ENCODE data around the gene SEMA4G. TPM values are rescaled to one million over a fixed set of nuclear protein-coding genes. Genes with fewer than 3 reads are reported as not detected.

The SEMA4G gene
- total RNA-seq, 1 experiment from 2014 or later, result 0.70 TPM

GRCh38 chr10:101000127-101000914 is 31.0 kb downstream of the SEMA4G start:
- no peaks in the 10 kb centered on the region for H3K9me3 ChIP-seq (ENCODE audit: insufficient read depth, low read depth)
- H3K9me2 ChIP-seq (ENCODE audit: insufficient read depth), result no peaks in the 10 kb centered on the region
- CTCF ChIA-PET, result no interaction called here
- peaks cover 11% of the 10 kb centered on the region for H3K4me1 ChIP-seq (replicated peaks; ENCODE audit: insufficient read depth)
- H3K27ac ChIP-seq, result no peak overlapping the region
- H2AFZ ChIP-seq, result no peak overlapping the region
- intact Hi-C loops (cut with micrococcal nuclease; ENCODE audit: unreplicated experiment), result no loop called here
- POLR2A ChIA-PET (ENCODE audit: unreplicated experiment), result no interaction called here
- no peak for TF ChIP-seq EZH2 (IDR thresholded peaks at IDR 0.05; ENCODE audit: low read depth)
- no peak for TF ChIP-seq CTCF (conservative IDR thresholded peaks at IDR 0.05)
- no peaks in the 10 kb centered on the region for H3K36me3 ChIP-seq (ENCODE audit: low read depth)
- 0 out of 2 replicates have a peak, but pooled peaks cover 5% of the 10 kb centered on the region for H3K79me2 ChIP-seq (ENCODE audit: low read depth)
- no peaks in the 10 kb centered on the region; the same call in 1 of the 2 replicates for H4K20me1 ChIP-seq (ENCODE audit: insufficient read depth)
- peak overlapping the region; percentile 52; the same call in 1 of the 2 replicates for H3K4me3 ChIP-seq
- BruUV-seq (replicated peaks), result TSS peak; percentile 20
- H3F3A ChIP-seq (ENCODE audit: insufficient read depth, low read depth), result peaks cover 5% of the 10 kb centered on the region; the same call in 1 of the 2 replicates
- DNase-seq, result no peak
- H3K4me2 ChIP-seq, result peak overlapping the region; percentile 74
- no peaks in the 10 kb centered on the region for H3K27me3 ChIP-seq (ENCODE audit: insufficient read depth, low read depth)

GRCh38 chr10:101000915-101001658 is 31.8 kb downstream of the SEMA4G start:
- no peak overlapping the region for H2AFZ ChIP-seq
- DNase-seq, result no peak
- H3K36me3 ChIP-seq (ENCODE audit: low read depth), result no peaks in the 10 kb centered on the region
- H3K4me3 ChIP-seq, result no peak overlapping the region
- no peaks in the 10 kb centered on the region for H3K27me3 ChIP-seq (ENCODE audit: insufficient read depth, low read depth)
- H3K27ac ChIP-seq, result no peak overlapping the region
- POLR2A ChIA-PET (ENCODE audit: unreplicated experiment), result no interaction called here
- H3F3A ChIP-seq (ENCODE audit: insufficient read depth, low read depth), result peaks cover 5% of the 10 kb centered on the region; the same call in 1 of the 2 replicates
- intact Hi-C loops (cut with micrococcal nuclease; ENCODE audit: unreplicated experiment), result loop anchor here (1.0 kb wide), 1 partner anchor 12 kb away; no protein-coding TSS in a partner anchor
- H4K20me1 ChIP-seq (ENCODE audit: insufficient read depth), result no peaks in the 10 kb centered on the region; the same call in 1 of the 2 replicates
- CTCF ChIA-PET, result interaction anchor here (0.7 kb wide), 1 partner anchor 40 kb away, joined by 3 read pairs; no protein-coding TSS in a partner anchor
- no peaks in the 10 kb centered on the region for H3K9me2 ChIP-seq (ENCODE audit: insufficient read depth)
- no peaks in the 10 kb centered on the region for H3K9me3 ChIP-seq (ENCODE audit: insufficient read depth, low read depth)
- H3K79me2 ChIP-seq (ENCODE audit: low read depth), result 0 out of 2 replicates have a peak, but pooled peaks cover 5% of the 10 kb centered on the region
- peaks cover 11% of the 10 kb centered on the region for H3K4me1 ChIP-seq (replicated peaks; ENCODE audit: insufficient read depth)
- H3K4me2 ChIP-seq, result no peak overlapping the region
- BruUV-seq (replicated peaks), result no TSS peak
- TF ChIP-seq EZH2 (IDR thresholded peaks at IDR 0.05; ENCODE audit: low read depth) (no peak), CTCF (conservative IDR thresholded peaks at IDR 0.05) (no peak)

GRCh38 chr10:101001659-101002035 is 32.3 kb downstream of the SEMA4G start:
- no peak overlapping the region for H3K27ac ChIP-seq
- H3K27me3 ChIP-seq (ENCODE audit: insufficient read depth, low read depth), result no peaks in the 10 kb centered on the region
- DNase-seq, result no peak
- H3K9me2 ChIP-seq (ENCODE audit: insufficient read depth), result no peaks in the 10 kb centered on the region
- no peaks in the 10 kb centered on the region for H3K36me3 ChIP-seq (ENCODE audit: low read depth)
- H2AFZ ChIP-seq, result no peak overlapping the region
- H3F3A ChIP-seq (ENCODE audit: insufficient read depth, low read depth), result no peaks in the 10 kb centered on the region
- 0 out of 2 replicates have a peak, but pooled peaks cover 5% of the 10 kb centered on the region for H3K79me2 ChIP-seq (ENCODE audit: low read depth)
- intact Hi-C loops (cut with micrococcal nuclease; ENCODE audit: unreplicated experiment), result loop anchor here (1.0 kb wide), 1 partner anchor 12 kb away; no protein-coding TSS in a partner anchor
- TF ChIP-seq EZH2 (IDR thresholded peaks at IDR 0.05; ENCODE audit: low read depth) (no peak), CTCF (conservative IDR thresholded peaks at IDR 0.05) (no peak)
- peaks cover 7% of the 10 kb centered on the region for H3K4me1 ChIP-seq (replicated peaks; ENCODE audit: insufficient read depth)
- no peaks in the 10 kb centered on the region; the same call in 1 of the 2 replicates for H4K20me1 ChIP-seq (ENCODE audit: insufficient read depth)
- no peaks in the 10 kb centered on the region for H3K9me3 ChIP-seq (ENCODE audit: insufficient read depth, low read depth)
- H3K4me2 ChIP-seq, result no peak overlapping the region
- ChIA-PET POLR2A (ENCODE audit: unreplicated experiment) (no interaction called here), CTCF (interaction anchor here (0.7 kb wide), 1 partner anchor 40 kb away, joined by 3 read pairs; no protein-coding TSS in a partner anchor)
- BruUV-seq (replicated peaks), result no TSS peak
- H3K4me3 ChIP-seq, result no peak overlapping the region

Measured in PC-9 (cell line).